IMR-90 (cell line): ENCODE measurements around the gene RAB8B. TPM values are rescaled to one million over a fixed set of nuclear protein-coding genes. Genes with fewer than 3 reads are reported as not detected.
"Not testable (repeated sequence)": the region's sequence is repeated elsewhere in the genome, so short reads cannot be mapped to it uniquely, and the experiment has no call there.

Experiments
- ATAC-seq: fragments of 200-7000 bp; cut with Tn5 transposase; 2 replicates; pipeline ENCODE4 v1.9.1; 2020; ENCODE audit warnings: low read depth, mild to moderate bottlenecking, moderate library complexity
- BruUV-seq: library from RNA; stranded (reverse); fragments of 400-500 nt; replicated peaks from 2 replicates; lab custom pipeline; 2021; lab: Mats Ljungman, UMichigan
- CTCF ChIA-PET: fragments of 300-600 bp; formaldehyde crosslinking; extraction: SDS; loops from one replicate; lab custom pipeline; 2021; ENCODE audit warnings: antibody characterized with exemption; lab: Yijun Ruan, JAX
- POLR2A ChIA-PET: fragments of 300-600 bp; sonication (Branson Sonifier 250); formaldehyde crosslinking; loops from one replicate; lab custom pipeline; 2022; ENCODE audit warnings: antibody characterized with exemption; ENCODE audit not compliant: unreplicated experiment; lab: Charles Lee
- DNase-seq: peaks from one replicate; pipeline ENCODE4 v3.0.0; 2013
- H2AFZ ChIP-seq: replicated peaks from 2 replicates; pipeline ENCODE3; 2013; ENCODE audit warnings: low read length, mild to moderate bottlenecking; ENCODE audit not compliant: poor library complexity
- H2AK5ac ChIP-seq: 2 replicates; pipeline ENCODE4 v1.6.1; 2013; ENCODE audit warnings: low read depth, low read length, inconsistent platforms
- H2AK9ac ChIP-seq: replicated peaks from 2 replicates; pipeline ENCODE3; 2013; ENCODE audit warnings: mild to moderate bottlenecking, low read depth, low read length, moderate library complexity; ENCODE audit not compliant: poor library complexity
- H2BK120ac ChIP-seq: 2 replicates; pipeline ENCODE4 v1.6.1; 2013; ENCODE audit warnings: low read depth, low read length, inconsistent platforms
- H2BK15ac ChIP-seq: 3 replicates; pipeline ENCODE4 v1.6.1; 2013; ENCODE audit warnings: low read depth, low read length, inconsistent platforms
- H2BK20ac ChIP-seq: 2 replicates; pipeline ENCODE4 v1.6.1; 2013; ENCODE audit warnings: low read depth, mild to moderate bottlenecking, inconsistent platforms, low read length, moderate library complexity
- H2BK5ac ChIP-seq: 2 replicates; pipeline ENCODE4 v1.6.1; 2013; ENCODE audit warnings: mild to moderate bottlenecking, low read depth, low read length, inconsistent platforms; ENCODE audit not compliant: poor library complexity, severe bottlenecking
- H3K14ac ChIP-seq: replicated peaks from 2 replicates; pipeline ENCODE4 v1.6.1; 2013; ENCODE audit warnings: low read depth, low read length, inconsistent platforms
- H3K18ac ChIP-seq: 2 replicates; pipeline ENCODE4 v1.6.1; 2013; ENCODE audit warnings: low read depth, low read length, control low read depth
- H3K23ac ChIP-seq: 2 replicates; pipeline ENCODE4 v1.6.1; 2013; ENCODE audit warnings: low read depth, low read length, inconsistent platforms
- H3K27ac ChIP-seq: 2 replicates; pipeline ENCODE4 v1.5.1; 2013; ENCODE audit warnings: mild to moderate bottlenecking, control low read depth, low read length; ENCODE audit not compliant: insufficient read depth
- H3K27me3 ChIP-seq: 2 replicates; pipeline ENCODE4 v1.6.1; 2013; ENCODE audit warnings: low read length; ENCODE audit not compliant: control insufficient read depth, insufficient read depth
- H3K36me3 ChIP-seq: 2 replicates; pipeline ENCODE4 v1.6.1; 2013; ENCODE audit warnings: low read length, mixed read lengths; ENCODE audit not compliant: control insufficient read depth, insufficient read depth
- H3K4ac ChIP-seq: 2 replicates; pipeline ENCODE4 v1.6.1; 2013; ENCODE audit warnings: low read depth, low read length, inconsistent platforms
- H3K4me1 ChIP-seq: 2 replicates; pipeline ENCODE4 v1.6.1; 2013; ENCODE audit warnings: low read length, mixed read lengths; ENCODE audit not compliant: control insufficient read depth, insufficient read depth
- H3K4me2 ChIP-seq: 2 replicates; pipeline ENCODE4 v1.6.1; 2013; ENCODE audit warnings: low read depth, mild to moderate bottlenecking, control low read depth, low read length, moderate library complexity
- H3K4me3 ChIP-seq: 2 replicates; pipeline ENCODE4 v1.5.1; 2013; ENCODE audit warnings: low read depth, mild to moderate bottlenecking, control low read depth, low read length, moderate library complexity; ENCODE audit not compliant: insufficient read depth
- H3K56ac ChIP-seq: 2 replicates; pipeline ENCODE4 v1.6.1; 2013; ENCODE audit warnings: low read length, inconsistent platforms; ENCODE audit not compliant: insufficient read depth; ENCODE audit errors: extremely low read depth
- H3K79me1 ChIP-seq, 2 experiments: 2 replicates each; pipeline ENCODE4 v1.6.1; 2013; ENCODE audit warnings: low read length in 2 of 2, inconsistent platforms in 1 of 2, low read depth in 1 of 2
- H3K9ac ChIP-seq: 2 replicates; pipeline ENCODE4 v1.6.1; 2013; ENCODE audit warnings: low read depth, low read length, control low read depth
- H3K9me1 ChIP-seq: 2 replicates; pipeline ENCODE4 v1.6.1; 2013; ENCODE audit warnings: low read length, inconsistent platforms; ENCODE audit not compliant: insufficient read depth
- H3K9me3 ChIP-seq: 2 replicates; pipeline ENCODE4 v1.6.1; 2013; ENCODE audit warnings: low read length; ENCODE audit not compliant: control insufficient read depth, insufficient read depth
- H4K20me1 ChIP-seq: 2 replicates; pipeline ENCODE4 v1.6.1; 2013; ENCODE audit warnings: low read length, inconsistent platforms; ENCODE audit not compliant: insufficient read depth
- H4K5ac ChIP-seq: 2 replicates; pipeline ENCODE4 v1.6.1; 2013; ENCODE audit warnings: mild to moderate bottlenecking, low read depth, low read length, control low read depth
- H4K8ac ChIP-seq, 2 experiments: 2 replicates each; pipeline ENCODE4 v1.6.1; 2013; ENCODE audit warnings: low read depth in 2 of 2, low read length in 2 of 2, control low read depth in 1 of 2, inconsistent platforms in 1 of 2
- H4K91ac ChIP-seq: 2 replicates; pipeline ENCODE4 v1.6.1; 2013; ENCODE audit warnings: low read depth, low read length, inconsistent platforms; ENCODE audit not compliant: insufficient read depth
- BHLHE40 ChIP-seq: fragments of 150-350 bp; IDR thresholded peaks from 2 replicates; pipeline ENCODE4 v1.6.1; 2016; ENCODE audit warnings: mild to moderate bottlenecking, low read depth, low read length
- CEBPB ChIP-seq: IDR thresholded peaks from 2 replicates; pipeline ENCODE4 v1.6.1; 2012; ENCODE audit warnings: low read depth, low read length, improper control_type of control experiment
- FOS ChIP-seq: fragments of 150-350 bp; IDR thresholded peaks from 2 replicates; pipeline ENCODE4 v1.6.1; 2016; ENCODE audit warnings: low read depth, low read length
- RFX5 ChIP-seq: IDR thresholded peaks from 2 replicates; pipeline ENCODE4 v1.8.0; 2012; ENCODE audit warnings: low read depth, mild to moderate bottlenecking, low read length, moderate library complexity
- SMC3 ChIP-seq: fragments of 150-350 bp; IDR thresholded peaks from 2 replicates; pipeline ENCODE4 v1.6.1; 2016; ENCODE audit warnings: low read depth, mild to moderate bottlenecking, antibody characterized with exemption, low read length, moderate library complexity
- WGBS, 2 experiments: methylation state at CpG; one replicate each; pipeline versions ENCODE4 v1.1.5 to v1.1.7; 2013; ENCODE audit warnings: missing lambda C conversion rate in 2 of 2; ENCODE audit not compliant: insufficient read length in 1 of 2; ENCODE audit errors: extremely low coverage in 2 of 2; 5-methylcytosine and 5-hydroxymethylcytosine counted together
- dilution Hi-C: fragments of 300-500 bp; cut with HindIII; formaldehyde crosslinking; loops from one replicate; pipeline ENCODE4 v1.14.3; 2018; ENCODE audit warnings: low sequenced_read_pairs; ENCODE audit not compliant: unreplicated experiment
- in situ Hi-C: fragments of 300-500 bp; cut with MboI; formaldehyde crosslinking; loops from 3 replicates; pipeline ENCODE4 v1.14.3; 2019; ENCODE audit warnings: low sequenced_read_pairs, inconsistent platforms, mixed read lengths
- intact Hi-C: fragments of 100-400 bp; cut with micrococcal nuclease; formaldehyde crosslinking; loops from 2 replicates; pipeline ENCODE4 v1.10.0; 2022
- polyA plus RNA-seq, 3 experiments: library from polyadenylated mRNA; depleted of rRNA; stranded (reverse); fragments of >200 nt; gene quantifications; 2 replicates each; pipeline ENCODE4 v1.2.3, GENCODE V29; 2012; ENCODE audit warnings: low replicate concordance in 1 of 3
- total RNA-seq: library from RNA; depleted of rRNA; stranded (reverse); fragments of >200 nt; gene quantifications from 2 replicates; pipeline ENCODE4 v1.2.3, GENCODE V29; 2012
- TF ChIP-seq, protein P1 (sequence below): fragments of 150-350 bp; IDR thresholded peaks from 2 replicates; pipeline ENCODE4 v1.6.1; 2016; ENCODE audit warnings: low read depth, mild to moderate bottlenecking, low read length, moderate library complexity, borderline replicate concordance

Gene RAB8B
- total and polyA plus RNA-seq, 2 of the 4 experiments (the other 2 are of a cell fraction): 19.4 to 29.4 TPM

DNA sequence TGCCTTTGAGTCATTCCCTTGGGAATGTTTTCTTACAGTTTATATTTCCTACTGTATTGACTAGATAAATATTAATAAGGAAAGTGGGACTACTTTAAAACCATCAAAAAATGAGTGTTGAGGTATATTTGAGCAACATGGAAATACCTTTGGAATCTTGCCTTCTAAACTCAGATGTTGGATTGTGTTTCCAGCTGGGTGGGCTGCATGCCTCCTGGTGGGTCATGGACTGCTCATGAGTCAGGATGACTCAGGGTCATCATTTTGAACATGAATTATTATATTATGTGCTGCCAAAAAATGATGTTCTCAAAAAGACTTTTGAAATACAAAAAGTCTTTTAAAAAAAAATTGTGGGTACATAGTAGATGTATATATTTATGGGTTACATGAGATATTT is 46.9 kb downstream of the RAB8B start:
- Histone ChIP-seq H2BK5ac (peak overlapping the region; percentile 43), H3K14ac (no peak overlapping the region), H3K9me1 (peaks cover 19% of the 10 kb centered on the region), H3K4ac (no peak overlapping the region), H3K9ac (no peak overlapping the region), H3K27ac (no peak overlapping the region), H3K36me3 (no peaks in the 10 kb centered on the region), H4K91ac (no peak overlapping the region), H2BK15ac (no peak overlapping the region; the same call in 2 of the 3 replicates), H3K4me3 (no peak overlapping the region), H4K5ac (no peak overlapping the region), H2BK120ac (no peak overlapping the region), H3K79me1 (peaks cover 23 to 68% of the 10 kb centered on the region in 2 experiments), H3K4me1 (peaks cover 20% of the 10 kb centered on the region), H4K8ac (no peak overlapping the region), H3K18ac (peak overlapping the region; percentile 71; the same call in 1 of the 2 replicates), H2AK5ac (no peak overlapping the region), H2AK9ac (no peak overlapping the region), H3K27me3 (no peaks in the 10 kb centered on the region), H3K23ac (no peak overlapping the region), H2AFZ (no peak overlapping the region), H3K9me3 (no peaks in the 10 kb centered on the region), H4K20me1 (peaks cover 5% of the 10 kb centered on the region; the same call in 1 of the 2 replicates), H3K4me2 (peak overlapping the region; percentile 75), H2BK20ac (no peak overlapping the region), H3K56ac (no peak overlapping the region)
- BruUV-seq: no TSS peak
- ATAC-seq (no peak), DNase-seq (peak; percentile 92)
- ChIA-PET CTCF (no interaction called here), POLR2A (no interaction called here)
- in situ Hi-C loops (no loop called here), intact Hi-C loops (no loop called here), dilution Hi-C loops (no loop called here)
- TF ChIP-seq, protein P1, sequence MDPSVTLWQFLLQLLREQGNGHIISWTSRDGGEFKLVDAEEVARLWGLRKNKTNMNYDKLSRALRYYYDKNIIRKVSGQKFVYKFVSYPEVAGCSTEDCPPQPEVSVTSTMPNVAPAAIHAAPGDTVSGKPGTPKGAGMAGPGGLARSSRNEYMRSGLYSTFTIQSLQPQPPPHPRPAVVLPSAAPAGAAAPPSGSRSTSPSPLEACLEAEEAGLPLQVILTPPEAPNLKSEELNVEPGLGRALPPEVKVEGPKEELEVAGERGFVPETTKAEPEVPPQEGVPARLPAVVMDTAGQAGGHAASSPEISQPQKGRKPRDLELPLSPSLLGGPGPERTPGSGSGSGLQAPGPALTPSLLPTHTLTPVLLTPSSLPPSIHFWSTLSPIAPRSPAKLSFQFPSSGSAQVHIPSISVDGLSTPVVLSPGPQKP: no peak
- TF ChIP-seq CEBPB: no peak
- no peak for TF ChIP-seq RFX5
- TF ChIP-seq BHLHE40: 0 out of 2 replicates have a peak, but pooled peaks have one; percentile 13
- no peak for TF ChIP-seq SMC3
- TF ChIP-seq FOS: peak; percentile 54

DNA sequence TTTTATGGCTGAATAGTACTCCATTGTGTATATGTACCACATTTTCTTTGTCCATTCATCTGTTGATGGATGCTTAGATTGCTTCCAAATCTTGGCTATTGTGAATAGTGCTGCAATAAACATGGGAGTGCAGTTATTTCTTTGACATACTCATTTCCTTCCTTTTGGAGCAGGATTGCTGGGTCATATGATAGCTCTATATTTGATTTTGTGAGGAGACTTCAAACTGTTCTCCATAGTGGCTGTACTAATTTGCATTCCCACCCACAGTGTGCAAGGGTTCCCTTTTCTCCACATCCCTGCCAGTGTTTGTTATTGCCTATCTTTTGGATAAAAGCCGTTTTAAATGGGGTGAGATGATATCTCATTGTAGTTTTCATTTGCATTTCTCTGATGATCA is 47.7 kb downstream of the RAB8B start:
- H2BK5ac ChIP-seq, H4K91ac ChIP-seq, H2BK120ac ChIP-seq, H3K27me3 ChIP-seq, H3K4ac ChIP-seq, H3K36me3 ChIP-seq, H3K14ac ChIP-seq, ATAC-seq, DNase-seq, H4K20me1 ChIP-seq, intact Hi-C loops, H2BK20ac ChIP-seq, H3K4me3 ChIP-seq, H2AFZ ChIP-seq, H4K8ac ChIP-seq, H3K9ac ChIP-seq, H3K56ac ChIP-seq, H4K5ac ChIP-seq, dilution Hi-C loops, BruUV-seq, H3K27ac ChIP-seq, H2AK9ac ChIP-seq, H2BK15ac ChIP-seq, H3K4me2 ChIP-seq, H2AK5ac ChIP-seq, H3K18ac ChIP-seq, in situ Hi-C loops, POLR2A ChIA-PET, H3K9me3 ChIP-seq, CTCF ChIA-PET: not testable (repeated sequence)
- no CpG with 5 or more reads among the region's 1 CpG for WGBS, 2 experiments
- Histone ChIP-seq H3K79me1 (peaks cover 23 to 69% of the 10 kb centered on the region in 2 experiments), H3K9me1 (peaks cover 19% of the 10 kb centered on the region), H3K23ac (0 out of 2 replicates have a peak overlapping the region, but pooled peaks have one; percentile 25), H3K4me1 (peaks cover 20% of the 10 kb centered on the region)
